Caco-2 (cell line): ENCODE data around the gene POLRMT. TPM values are rescaled to one million over a fixed set of nuclear protein-coding genes. Genes with fewer than 3 reads are reported as not detected.
"Not testable (repeated sequence)": the region's sequence is repeated elsewhere in the genome, so short reads cannot be mapped to it uniquely, and the experiment has no call there.

Source experiments
- BruUV-seq: library from RNA; stranded (reverse); fragments of 400-500 nt; replicated peaks from 2 replicates; lab custom pipeline; 2021; lab: Mats Ljungman, UMichigan
- CTCF ChIA-PET: fragments of 300-600 bp; sonication (Branson Sonifier 250); formaldehyde crosslinking; loops from one replicate; lab custom pipeline; 2022; ENCODE audit warnings: antibody characterized with exemption; lab: Charles Lee
- POLR2A ChIA-PET: fragments of 300-600 bp; sonication (Branson Sonifier 250); formaldehyde crosslinking; loops from one replicate; lab custom pipeline; 2022; ENCODE audit warnings: antibody characterized with exemption; lab: Charles Lee
- DNase-seq, 2 experiments: peaks; one replicate each; pipeline versions ENCODE4 v3.0.0 to v3.0.0-alpha.2; 2020 to 2022
- H3K27me3 ChIP-seq: replicated peaks from 2 replicates; pipeline ENCODE4 v1.6.0; 2011; ENCODE audit warnings: low read length; ENCODE audit not compliant: control insufficient read depth, insufficient read depth
- H3K36me3 ChIP-seq: 2 replicates; pipeline ENCODE4 v1.5.1; 2011; ENCODE audit warnings: low read length; ENCODE audit not compliant: control insufficient read depth, insufficient read depth
- H3K4me1 ChIP-seq: fragments of 250-450 bp; sonication (Bioruptor Pico); 2 replicates; pipeline ENCODE4 v1.5.1; 2020; ENCODE audit warnings: mild to moderate bottlenecking
- H3K4me3 ChIP-seq: 2 replicates; pipeline ENCODE4 v1.5.1; 2011; ENCODE audit warnings: low read depth, mild to moderate bottlenecking, control low read depth, low read length
- H3K9me3 ChIP-seq: fragments of 250-450 bp; sonication (Bioruptor Pico); 2 replicates; pipeline ENCODE4 v1.5.1; 2020; ENCODE audit warnings: mild to moderate bottlenecking, moderate library complexity
- H3K27ac Mint-ChIP-seq: one replicate; pipeline ENCODE4 v1.8.0; 2022; ENCODE audit warnings: mixed read lengths; ENCODE audit not compliant: unreplicated experiment
- H3K27me3 Mint-ChIP-seq: one replicate; pipeline ENCODE4 v1.8.0; 2022; ENCODE audit warnings: mixed read lengths; ENCODE audit not compliant: insufficient read depth, unreplicated experiment
- H3K36me3 Mint-ChIP-seq: one replicate; pipeline ENCODE4 v1.8.0; 2022; ENCODE audit warnings: mild to moderate bottlenecking, mixed read lengths; ENCODE audit not compliant: insufficient read depth, unreplicated experiment
- H3K4me1 Mint-ChIP-seq: one replicate; pipeline ENCODE4 v1.8.0; 2022; ENCODE audit warnings: low read depth, mixed read lengths; ENCODE audit not compliant: unreplicated experiment
- H3K4me3 Mint-ChIP-seq: one replicate; pipeline ENCODE4 v1.8.0; 2022; ENCODE audit warnings: mild to moderate bottlenecking, moderate library complexity, mixed read lengths; ENCODE audit not compliant: unreplicated experiment
- H3K9me3 Mint-ChIP-seq: one replicate; pipeline ENCODE4 v1.8.0; 2022; ENCODE audit warnings: mixed read lengths; ENCODE audit not compliant: unreplicated experiment
- CTCF ChIP-seq, 2 experiments: fragments of 200-600 bp in 1 of 2; IDR thresholded peaks; 1 replicate in 1 of 2; 2 replicates in 1 of 2; pipeline versions ENCODE4 v1.5.1 to v1.8.0; 2011 to 2022; ENCODE audit warnings: antibody characterized with exemption in 1 of 2, control low read depth in 1 of 2, inconsistent platforms in 1 of 2, low read depth in 1 of 2, low read length in 1 of 2, mild to moderate bottlenecking in 1 of 2, moderate library complexity in 1 of 2; ENCODE audit not compliant: insufficient read depth in 1 of 2, severe bottlenecking in 1 of 2, unreplicated experiment in 1 of 2
- intact Hi-C: fragments of 100-400 bp; cut with micrococcal nuclease; formaldehyde crosslinking; loops from one replicate; pipeline ENCODE4 v1.10.0; 2022; ENCODE audit not compliant: unreplicated experiment
- total RNA-seq: library from RNA; stranded (reverse); gene quantifications from 2 replicates; pipeline ENCODE4 v1.2.3, GENCODE V29; 2022

Gene POLRMT
- total RNA-seq, 1 experiment from 2014 or later = 95.8 TPM

GRCh38 chr19:603302-603639 lies 30.1 kb downstream of the POLRMT start:
- H3K4me3 Mint-ChIP-seq, BruUV-seq, H3K36me3 ChIP-seq, DNase-seq, H3K9me3 Mint-ChIP-seq, H3K9me3 ChIP-seq, H3K27ac Mint-ChIP-seq, H3K27me3 ChIP-seq, H3K27me3 Mint-ChIP-seq, intact Hi-C loops, H3K36me3 Mint-ChIP-seq, H3K4me1 Mint-ChIP-seq, POLR2A ChIA-PET, H3K4me3 ChIP-seq, CTCF ChIA-PET, H3K4me1 ChIP-seq: not testable (repeated sequence)

GRCh38 chr19:602391-603301 lies 30.7 kb downstream of the POLRMT start:
- Mint-ChIP-seq H3K27ac (no peak overlapping the region), H3K9me3 (no peaks in the 10 kb centered on the region), H3K36me3 (no peaks in the 10 kb centered on the region), H3K27me3 (no peaks in the 10 kb centered on the region), H3K4me1 (no peaks in the 10 kb centered on the region), H3K4me3 (no peak overlapping the region)
- TF ChIP-seq CTCF (IDR thresholded peaks at IDR 0.05; ENCODE audit: insufficient read depth in 1 of 2, low read depth in 1 of 2, low read length in 1 of 2, severe bottlenecking in 1 of 2, unreplicated experiment in 1 of 2) = no peak
- POLR2A ChIA-PET = no interaction called here
- intact Hi-C loops = no loop called here
- H3K4me3 ChIP-seq = no peak overlapping the region
- CTCF ChIA-PET = no interaction called here
- BruUV-seq = no TSS peak
- no peaks in the 10 kb centered on the region for H3K4me1 ChIP-seq
- H3K36me3 ChIP-seq = no peaks in the 10 kb centered on the region
- H3K9me3 ChIP-seq = no peaks in the 10 kb centered on the region; the same call in 1 of the 2 replicates
- no peaks in the 10 kb centered on the region for H3K27me3 ChIP-seq
- no peak for DNase-seq

- H3K4me3 ChIP-seq = no peak overlapping the region
- CTCF ChIA-PET = no interaction called here
- intact Hi-C loops = no loop called here
- POLR2A ChIA-PET = no interaction called here
- no peaks in the 10 kb centered on the region for H3K4me1 Mint-ChIP-seq
- H3K27ac Mint-ChIP-seq = no peak overlapping the region
- H3K36me3 Mint-ChIP-seq = no peaks in the 10 kb centered on the region
- H3K9me3 ChIP-seq = no peaks in the 10 kb centered on the region; the same call in 1 of the 2 replicates
- no peak for DNase-seq
- H3K27me3 Mint-ChIP-seq = no peaks in the 10 kb centered on the region
- H3K4me1 ChIP-seq = no peaks in the 10 kb centered on the region
- H3K9me3 Mint-ChIP-seq = no peaks in the 10 kb centered on the region
- H3K4me3 Mint-ChIP-seq = no peak overlapping the region
- BruUV-seq = no TSS peak
- no peaks in the 10 kb centered on the region for H3K27me3 ChIP-seq
- no peaks in the 10 kb centered on the region for H3K36me3 ChIP-seq
- TF ChIP-seq CTCF (IDR thresholded peaks at IDR 0.05; ENCODE audit: insufficient read depth in 1 of 2, low read depth in 1 of 2, low read length in 1 of 2, severe bottlenecking in 1 of 2, unreplicated experiment in 1 of 2) = no peak
Measured at GRCh38 chr19:601790-602189, 31.5 kb downstream of the POLRMT start.
